ENCODE data around the gene C16orf46.

C16orf46 gene

DNA sequence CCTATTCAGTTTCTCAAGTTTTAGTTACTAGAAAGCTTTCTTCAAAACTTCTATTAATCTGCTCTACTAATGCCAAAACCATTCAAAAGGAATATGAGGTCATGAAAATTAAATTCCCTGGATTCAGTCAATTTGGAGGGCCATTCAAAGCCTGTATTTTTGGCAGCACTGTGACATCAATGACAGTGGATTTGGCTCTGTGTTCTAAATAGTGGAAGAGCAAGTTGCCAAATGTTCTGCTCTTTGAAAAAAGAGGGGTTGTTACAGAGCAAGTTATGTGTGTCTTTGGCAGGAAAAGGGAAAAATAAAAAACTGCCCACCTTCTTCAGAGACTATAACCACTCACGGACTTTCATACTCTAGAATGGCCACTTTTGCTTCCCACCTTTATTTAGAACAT lies 3.2 kb upstream of the C16orf46 start:
- ChIA-PET CTCF (no interaction called here), POLR2A (no interaction called here)
- DNase-seq (ENCODE audit: extremely low spot score), result no peak
- no peak for TF ChIP-seq CTCF (IDR thresholded peaks at IDR 0.05; ENCODE audit: control extremely low read depth, extremely low read depth, low read depth, missing control alignments)

DNA sequence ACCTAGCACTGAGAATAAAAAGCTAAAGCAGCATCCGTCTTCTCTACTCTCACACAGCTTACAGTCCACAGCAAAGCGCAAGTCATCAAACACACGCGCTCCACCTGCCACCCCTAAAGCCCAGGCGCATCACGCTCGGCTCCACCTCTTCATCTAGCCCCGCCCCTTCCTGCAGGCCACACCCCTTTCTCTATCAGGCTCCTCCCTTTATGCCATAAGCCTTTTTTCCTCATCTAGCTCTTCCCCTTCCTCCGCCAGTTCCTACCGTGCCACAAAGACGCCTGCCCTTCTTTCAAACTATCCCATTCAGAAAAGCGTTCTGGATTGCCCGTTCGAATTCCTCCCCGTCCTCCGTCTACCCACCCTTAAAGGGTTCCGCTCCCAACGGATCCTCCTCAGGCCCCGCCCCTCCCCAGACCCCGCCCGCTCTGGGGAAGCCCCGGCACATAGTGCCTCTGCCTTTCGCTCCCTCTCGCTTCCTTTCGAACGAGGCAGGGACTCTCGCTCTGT lies 417 bp downstream of the C16orf46 start:
- TF ChIP-seq CTCF (IDR thresholded peaks at IDR 0.05; ENCODE audit: control extremely low read depth, extremely low read depth, low read depth, missing control alignments), result no peak
- peak; percentile 88 for DNase-seq (ENCODE audit: extremely low spot score)
- POLR2A ChIA-PET, result interaction anchor here (1.5 kb wide), 1 partner anchor 70 kb away, joined by 3 read pairs; the partner anchor contains the start of genes CENPN and CMC2
- CTCF ChIA-PET, result interaction anchor here (1.6 to 3.7 kb wide), 4 partner anchors 10 to 46 kb away, joined by 4 to 24 read pairs (median 5); partner anchors contain the start of gene ATMIN

- POLR2A ChIA-PET, result no interaction called here
- no peak for TF ChIP-seq CTCF (IDR thresholded peaks at IDR 0.05; ENCODE audit: control extremely low read depth, extremely low read depth, low read depth, missing control alignments)
- CTCF ChIA-PET, result interaction anchor here (0.7 to 5.0 kb wide), 3 partner anchors 38 to 100 kb away, joined by 3 to 33 read pairs (median 3); partner anchors contain the start of gene ATMIN
- DNase-seq (ENCODE audit: extremely low spot score), result no peak
Measured at GRCh38 chr16:81073560-81074330, 3.3 kb downstream of the C16orf46 start.

DNA sequence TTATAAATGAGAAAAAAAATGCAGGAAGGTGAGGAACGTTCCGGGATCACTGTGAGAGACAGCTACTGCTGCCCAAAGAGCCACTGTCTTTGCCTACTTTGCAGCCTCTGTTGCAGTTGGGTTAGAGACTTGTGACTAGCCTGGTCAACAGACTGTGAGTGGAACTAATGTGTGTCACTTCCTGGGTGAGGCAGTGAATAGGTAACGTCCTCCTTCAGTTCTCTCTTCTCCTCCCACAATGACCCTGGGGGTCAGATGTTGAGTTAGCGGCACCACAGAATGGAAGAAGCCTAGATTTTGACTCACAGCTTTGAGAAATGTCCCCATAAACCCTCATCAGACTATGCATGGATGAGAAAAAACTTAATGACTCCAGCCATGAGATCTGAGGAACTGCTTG lies 5.2 kb downstream of the C16orf46 start:
- CTCF ChIA-PET, result interaction anchor here (1.3 to 5.0 kb wide), 2 partner anchors 36 to 98 kb away, joined by 3 to 33 read pairs; partner anchors contain the start of gene ATMIN
- POLR2A ChIA-PET, result no interaction called here
- TF ChIP-seq CTCF (IDR thresholded peaks at IDR 0.05; ENCODE audit: control extremely low read depth, extremely low read depth, low read depth, missing control alignments), result no peak
- no peak for DNase-seq (ENCODE audit: extremely low spot score)

- ChIA-PET POLR2A (no interaction called here), CTCF (interaction anchor here (1.3 to 5.0 kb wide), 2 partner anchors 35 to 97 kb away, joined by 3 to 33 read pairs; partner anchors contain the start of gene ATMIN)
- DNase-seq (ENCODE audit: extremely low spot score), result no peak
- TF ChIP-seq CTCF (IDR thresholded peaks at IDR 0.05; ENCODE audit: control extremely low read depth, extremely low read depth, low read depth, missing control alignments), result no peak
Measured at GRCh38 chr16:81070979-81071378, 6.1 kb downstream of the C16orf46 start.

DNA sequence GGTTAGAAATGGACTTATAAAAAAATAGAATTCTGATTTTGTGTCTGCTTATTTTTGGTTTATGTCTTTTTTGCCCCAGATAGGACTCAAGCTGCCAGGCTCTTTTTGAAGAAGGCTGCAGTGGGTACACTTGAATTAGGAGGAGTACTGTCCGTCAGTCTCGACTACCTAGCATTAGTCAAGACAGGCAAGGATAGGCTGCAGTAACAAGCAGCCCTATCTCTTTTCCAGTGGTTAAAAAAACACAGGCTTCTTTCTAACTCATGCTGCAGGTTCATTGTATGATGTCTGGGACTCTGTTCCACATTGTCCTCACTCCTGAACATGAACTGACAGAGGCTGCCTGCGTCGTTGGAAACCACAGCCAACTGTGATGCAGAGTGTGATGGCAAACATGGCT lies 8.0 kb downstream of the C16orf46 start:
- TF ChIP-seq CTCF (IDR thresholded peaks at IDR 0.05; ENCODE audit: control extremely low read depth, extremely low read depth, low read depth, missing control alignments), result no peak
- CTCF ChIA-PET, result no interaction called here
- DNase-seq (ENCODE audit: extremely low spot score), result no peak
- POLR2A ChIA-PET, result no interaction called here

Data from GM10248 (cell line).